Embryonic facial prominence (tissue), 1 donor: ENCODE data around the gene NXF2B.
"Not testable (repeated sequence)": the region's sequence is repeated elsewhere in the genome, so short reads cannot be mapped to it uniquely, and the experiment has no call there.

Source experiments
- DNase-seq: peaks from one replicate; pipeline ENCODE4 v3.0.0-alpha.2; 2016; ENCODE audit errors: extremely low spot score

The NXF2B gene

GRCh38 chrX:102439908-102440307 is at the start of gene NXF2B:
Gene NXF2B, minus strand, starts transcription at chrX:102440008. Its CDS starts 59,972 bp downstream, at chrX:102380036.
- not testable (repeated sequence) for DNase-seq

GRCh38 chrX:102478765-102479164 is 39.0 kb upstream of the NXF2B start:
- not testable (repeated sequence) for DNase-seq

GRCh38 chrX:102471762-102472220 is 32.0 kb upstream of the NXF2B start, which contains the start of gene TCP11X2:
Gene TCP11X2, minus strand, starts transcription at chrX:102471812.
- DNase-seq, result not testable (repeated sequence)

GRCh38 chrX:102470215-102470614 is 30.4 kb upstream of the NXF2B start:
- DNase-seq, result not testable (repeated sequence)

GRCh38 chrX:102458615-102459014 is 18.8 kb upstream of the NXF2B start:
- not testable (repeated sequence) for DNase-seq

- DNase-seq, result not testable (repeated sequence)
These were observed 25.3 kb downstream of the NXF2B start for GRCh38 chrX:102414493-102414892.

GRCh38 chrX:102345916-102346315 is 93.9 kb downstream of the NXF2B start:
- DNase-seq, result no peak

GRCh38 chrX:102341867-102342266 is 97.9 kb downstream of the NXF2B start:
- no peak for DNase-seq

- DNase-seq, result no peak
These were observed 100.2 kb downstream of the NXF2B start for GRCh38 chrX:102339312-102340298.

- DNase-seq, result no peak
These were observed 101.6 kb downstream of the NXF2B start for GRCh38 chrX:102338162-102338561.
